Left lobe of liver (tissue), 2 donors: ENCODE results near the gene CUEDC1. TPM values are rescaled to one million over a fixed set of nuclear protein-coding genes. Genes with fewer than 3 reads are reported as not detected.
"Not testable (repeated sequence)": the region's sequence is repeated elsewhere in the genome, so short reads cannot be mapped to it uniquely, and the experiment has no call there.

Experiments used
- ATAC-seq: fragments of 200-7000 bp; cut with Tn5 transposase; one replicate; pipeline ENCODE4 v1.9.1; 2020; ENCODE audit warnings: mild to moderate bottlenecking, moderate library complexity
- DNase-seq: peaks from one replicate; pipeline ENCODE4 v3.0.0-alpha.2; 2020; ENCODE audit warnings: low spot score
- total RNA-seq: library from RNA; stranded (reverse); gene quantifications from one replicate; pipeline ENCODE4 v1.2.1, GENCODE V29; 2021
- donor health status: DM: no; HTN: no; CAD: no; lungs with moderate emphysema.
- donor health status: DM: no; HTN: yes; CAD: no.

The CUEDC1 gene
- total RNA-seq, 1 donor from 2014 or later: 8.1 TPM

GRCh38 chr17:57849874-57850754 lies 105.1 kb downstream of the CUEDC1 start, which contains the start of gene MRPS23:
Gene MRPS23, minus strand, starts transcription at chr17:57850044. Its CDS starts 34 bp downstream, at chr17:57850010.
- ATAC-seq (peak; percentile 95), DNase-seq (peak; percentile 98)

DNA sequence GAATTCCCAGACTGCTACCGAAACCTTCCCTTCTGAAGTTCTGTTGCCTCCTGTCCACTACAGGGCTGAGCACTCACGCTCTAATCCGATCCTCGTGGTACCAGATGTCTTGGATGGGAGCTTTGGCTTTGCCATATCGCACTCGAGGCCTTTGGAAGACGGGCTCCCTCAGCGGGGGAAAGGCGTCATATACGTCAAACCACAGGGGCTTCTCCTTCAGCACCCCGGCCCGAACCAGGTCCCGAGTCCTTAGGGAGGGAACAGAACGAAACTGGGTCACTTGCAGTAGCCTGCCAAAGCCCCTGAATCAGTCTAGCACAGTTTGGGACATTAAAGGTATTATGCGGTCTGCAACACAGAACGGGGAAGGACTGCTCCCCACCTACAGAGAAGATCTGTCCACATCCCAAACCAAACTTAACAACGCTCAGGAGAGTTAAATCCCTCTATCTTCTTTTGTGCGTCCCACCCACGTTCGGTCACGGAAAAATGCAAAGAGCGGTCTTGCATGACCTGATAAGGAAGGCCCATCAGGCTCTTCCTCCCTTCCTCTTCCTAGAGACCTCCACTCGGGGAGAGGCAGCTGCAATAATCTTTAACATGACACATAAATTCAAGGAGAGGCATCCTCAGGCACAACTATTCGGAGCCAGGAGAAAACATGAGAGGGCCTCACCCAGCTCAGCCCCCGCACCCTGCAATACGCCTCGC lies 105.9 kb downstream of the CUEDC1 start:
- ATAC-seq (no peak), DNase-seq (no peak)

GRCh38 chr17:57846056-57846945 lies 108.9 kb downstream of the CUEDC1 start:
- not testable (repeated sequence) for ATAC-seq

DNA sequence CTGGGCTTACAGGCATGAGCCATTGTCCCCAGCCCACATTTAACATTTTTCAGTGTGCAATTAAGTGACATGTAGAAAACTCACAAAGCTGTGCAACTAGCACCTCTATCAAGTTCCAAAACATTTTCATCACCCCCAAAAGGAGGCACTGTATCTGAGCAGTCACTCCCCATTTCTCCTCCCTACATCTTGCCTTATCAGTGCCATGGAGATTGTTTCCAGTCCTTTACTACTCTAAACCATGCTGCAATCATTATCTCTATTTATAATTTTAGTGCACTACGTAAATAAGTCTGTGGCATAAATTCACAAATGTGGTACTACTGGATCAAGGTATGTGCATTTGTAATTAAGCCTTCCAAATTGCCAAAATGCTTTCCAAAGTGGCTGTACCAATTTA lies 112.9 kb downstream of the CUEDC1 start:
- DNase-seq (no peak), ATAC-seq (no peak)

More at GRCh38 chr17:57846056-57846945, 108.9 kb downstream of the CUEDC1 start:
- DNase-seq: not testable (repeated sequence)

- ATAC-seq (no peak), DNase-seq (no peak)
Observed at GRCh38 chr17:57839571-57839923, 115.7 kb downstream of the CUEDC1 start.

DNA sequence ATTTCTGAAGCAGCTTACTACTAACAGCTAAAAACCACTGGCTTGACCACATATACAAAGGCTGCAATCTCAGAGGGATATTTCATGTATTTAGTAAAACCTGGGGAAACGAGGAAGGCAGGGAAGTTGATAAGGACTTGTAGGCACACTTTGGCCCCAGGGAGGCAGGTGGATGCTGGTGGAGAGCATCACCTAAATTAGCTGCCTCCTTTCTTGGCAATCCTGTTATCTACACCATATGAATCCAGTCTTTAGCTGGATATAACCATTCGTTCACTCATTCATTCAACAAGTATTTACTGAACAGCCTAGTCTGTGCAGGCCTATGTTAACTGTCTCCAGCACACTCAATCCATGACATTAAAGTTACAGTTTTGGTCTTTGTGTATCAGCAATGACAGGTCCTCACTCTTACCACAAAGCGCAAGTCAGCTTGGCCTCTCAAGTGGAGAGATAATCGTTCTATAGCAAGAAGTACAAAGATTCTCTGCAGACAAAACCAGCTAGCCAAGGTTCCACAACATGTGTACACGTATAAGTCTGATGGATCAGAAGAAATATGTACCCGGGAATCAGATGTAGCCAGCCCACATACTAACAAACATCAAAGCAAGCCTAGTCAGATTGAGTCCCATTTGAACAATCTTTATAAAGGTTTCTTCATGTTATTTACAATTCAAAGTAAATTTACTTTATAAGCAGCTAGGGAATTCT lies 116.2 kb downstream of the CUEDC1 start:
- no peak for ATAC-seq
- DNase-seq: no peak

GRCh38 chr17:57838453-57838852 lies 116.8 kb downstream of the CUEDC1 start:
- peak; percentile 78 for ATAC-seq
- DNase-seq: no peak

DNA sequence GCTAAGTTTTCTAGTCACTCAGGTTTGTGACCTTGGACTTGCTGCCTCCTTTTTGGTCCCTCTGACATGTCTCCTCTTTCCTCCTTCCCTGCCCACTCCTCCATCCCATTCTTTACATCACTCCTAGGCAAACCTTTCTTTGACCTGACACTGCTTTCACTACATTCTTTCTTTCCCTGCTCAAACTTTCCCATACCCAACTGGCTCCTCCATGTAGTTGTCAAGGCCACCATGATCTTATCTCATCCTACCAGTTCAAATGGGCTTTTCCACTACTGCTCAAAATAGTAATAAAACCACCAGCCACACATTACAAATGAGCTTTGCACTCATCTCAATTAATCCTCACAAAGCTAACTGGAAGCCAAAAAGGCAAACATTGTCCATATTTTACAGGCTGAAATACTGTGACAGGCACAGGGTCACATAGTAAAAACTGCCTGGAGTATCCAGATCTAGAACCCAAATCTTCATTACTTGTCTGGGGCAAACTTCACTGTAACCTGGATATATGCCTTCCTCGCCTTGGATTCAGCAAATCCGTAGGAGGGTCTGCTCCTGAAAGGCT lies 119.8 kb downstream of the CUEDC1 start:
- DNase-seq: no peak
- no peak for ATAC-seq

- no peak for ATAC-seq
- no peak for DNase-seq
Observed at GRCh38 chr17:57834146-57834741, 121.0 kb downstream of the CUEDC1 start.

DNA sequence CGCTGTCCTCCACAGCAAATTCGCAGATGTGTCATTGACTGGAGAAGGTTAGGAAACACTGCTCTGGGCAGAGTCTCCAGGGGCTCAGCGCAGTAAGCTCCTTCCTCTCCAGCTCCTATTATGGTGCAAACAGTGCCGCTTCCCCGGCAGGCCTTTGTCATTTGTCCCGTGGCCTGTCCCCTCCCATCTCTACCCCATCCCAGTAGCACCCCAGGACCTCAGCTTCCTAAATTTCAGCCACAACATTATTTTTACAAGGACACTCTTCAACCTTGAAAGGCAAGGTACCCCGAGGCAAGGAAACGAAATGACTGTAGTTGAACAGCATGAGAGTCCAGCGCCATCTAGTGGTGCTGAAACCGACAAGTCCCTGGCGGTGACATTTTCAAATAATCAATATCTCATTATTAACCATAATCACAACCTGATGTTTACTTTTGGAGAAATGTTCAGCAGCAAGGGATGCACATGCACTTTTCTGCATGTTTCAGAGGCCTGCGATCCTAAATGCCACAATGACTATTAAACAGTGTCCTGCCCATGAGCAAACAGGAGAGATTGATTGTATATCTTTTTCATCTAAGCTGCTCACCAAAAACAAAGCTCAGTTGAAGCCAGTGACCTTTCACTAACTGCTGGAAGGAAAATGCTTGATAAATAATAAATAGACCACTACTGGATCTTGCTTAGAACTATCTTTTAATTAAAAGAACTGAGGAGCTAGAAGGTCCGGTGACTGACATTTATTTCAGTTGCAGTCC lies 121.9 kb downstream of the CUEDC1 start:
- DNase-seq (peak; percentile 65), ATAC-seq (peak; percentile 89)

DNA sequence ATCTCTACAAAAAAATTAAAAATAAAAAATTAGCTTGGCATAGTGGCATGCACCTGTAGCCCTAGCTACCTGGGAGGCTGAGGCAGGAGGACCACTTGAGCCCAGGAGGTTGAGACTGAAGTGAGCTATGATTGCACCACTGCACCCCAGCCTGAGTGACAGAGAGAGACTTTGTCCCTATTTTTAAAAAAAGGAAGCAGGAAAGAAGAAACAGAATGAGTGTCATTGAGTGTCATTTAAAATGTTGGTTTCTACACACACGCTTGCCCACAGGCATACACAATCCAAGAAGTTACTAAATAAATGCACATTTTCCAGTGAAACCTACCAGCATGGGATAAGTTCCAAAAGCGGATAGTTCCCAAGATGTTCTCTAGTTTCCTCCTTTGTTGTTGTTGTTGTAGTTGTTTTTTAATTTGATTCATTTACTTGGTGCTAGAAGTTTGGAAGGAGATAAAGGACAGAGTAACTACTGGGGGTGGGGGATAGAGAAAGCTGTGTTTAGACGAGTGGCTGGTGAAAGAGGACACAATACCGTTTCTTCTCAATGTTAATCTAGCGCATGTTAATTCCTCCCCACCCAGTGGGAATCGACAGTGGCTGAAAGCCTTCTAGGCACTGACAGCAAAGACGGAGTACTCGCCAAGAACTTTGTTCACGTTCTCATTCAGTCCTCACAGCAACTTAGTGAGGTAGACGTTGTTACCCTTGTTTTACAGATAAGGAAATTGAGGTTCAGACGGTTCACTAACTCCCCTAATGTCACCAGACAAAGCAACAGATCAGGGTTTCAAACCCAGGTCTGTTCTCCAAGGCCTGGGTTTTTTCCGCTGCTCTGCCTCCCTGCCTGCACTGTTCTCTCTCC lies 122.7 kb downstream of the CUEDC1 start:
- DNase-seq (no peak), ATAC-seq (peak; percentile 9)

- DNase-seq (no peak), ATAC-seq (no peak)
Observed at GRCh38 chr17:57830880-57831279, 124.3 kb downstream of the CUEDC1 start.

- DNase-seq: no peak
- ATAC-seq: no peak
Observed at GRCh38 chr17:57823469-57824401, 131.5 kb downstream of the CUEDC1 start.

- DNase-seq (no peak), ATAC-seq (no peak)
Observed at GRCh38 chr17:57819867-57820266, 135.3 kb downstream of the CUEDC1 start.

GRCh38 chr17:57819285-57819684 lies 135.9 kb downstream of the CUEDC1 start:
- DNase-seq: no peak
- no peak for ATAC-seq

DNA sequence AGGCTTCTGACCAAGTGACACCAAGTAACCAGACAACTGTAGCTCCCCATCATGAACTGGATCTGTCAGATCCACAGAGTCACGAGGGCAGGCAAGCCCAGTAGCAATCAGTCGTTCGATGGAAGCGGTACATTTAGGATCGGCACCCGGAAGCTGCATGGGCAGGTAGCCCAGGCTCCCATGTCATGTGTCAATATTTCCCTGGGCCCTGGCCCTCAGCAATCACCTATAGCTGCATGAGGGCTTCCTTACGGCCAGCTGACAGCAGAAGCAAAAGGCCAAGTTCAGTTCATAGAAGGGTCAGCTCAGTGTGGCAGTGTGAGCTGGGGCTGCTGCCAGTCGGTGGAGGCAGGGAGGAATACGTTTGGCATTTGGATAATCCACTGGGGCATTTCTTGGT lies 137.1 kb downstream of the CUEDC1 start:
- no peak for DNase-seq
- no peak for ATAC-seq

DNA sequence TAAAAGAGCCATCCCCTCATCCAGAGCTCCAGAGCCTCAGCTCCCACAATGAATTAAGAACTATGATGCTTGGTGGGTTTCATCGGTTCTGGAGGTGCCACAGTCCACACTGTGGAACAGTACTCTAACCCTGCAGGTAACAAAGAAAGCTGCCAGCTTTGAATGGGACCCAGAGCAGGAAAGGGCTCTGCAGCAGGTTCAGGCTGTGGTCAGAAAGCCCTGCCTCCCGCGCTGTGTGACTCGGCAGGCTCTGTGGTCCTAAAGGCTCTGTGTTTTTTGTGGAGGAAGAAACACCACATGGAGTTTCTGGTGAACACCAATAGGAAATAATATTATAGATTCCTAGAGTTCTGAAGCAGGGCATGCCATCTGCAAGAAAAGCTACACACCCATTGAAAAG lies 137.9 kb downstream of the CUEDC1 start:
- no peak for ATAC-seq
- no peak for DNase-seq
